Spleen (tissue), 11 donors: ENCODE data around the gene SYNDIG1. TPM values are rescaled to one million over a fixed set of nuclear protein-coding genes. Genes with fewer than 3 reads are reported as not detected.

Experiments used
- DNase-seq: peaks from one replicate; pipeline ENCODE4 v3.0.0-alpha.2; 2020
- H3K27ac ChIP-seq, 8 donors: fragments of 200-600 bp; sonication (generic) in 7 of 8; 1 replicate in 4 of 8; 2 replicates in 4 of 8; pipeline versions ENCODE4 v1.5.0 to v1.8.0; 2016 to 2021; ENCODE audit warnings: inconsistent platforms in 4 of 8, mild to moderate bottlenecking in 4 of 8, moderate library complexity in 1 of 8
- H3K27me3 ChIP-seq, 7 donors: fragments of 200-600 bp; sonication (generic) in 6 of 7; replicated peaks in 1 of 7; 1 replicate in 4 of 7; 2 replicates in 3 of 7; pipeline versions ENCODE4 v1.5.0 to v1.8.0; 2016 to 2021; ENCODE audit warnings: inconsistent platforms in 3 of 7, mild to moderate bottlenecking in 1 of 7
- H3K36me3 ChIP-seq, 6 donors: fragments of 200-600 bp; sonication (generic) in 5 of 6; 1 replicate in 4 of 6; 2 replicates in 2 of 6; pipeline versions ENCODE4 v1.5.0 to v1.8.0; 2016 to 2021; ENCODE audit warnings: inconsistent platforms in 2 of 6
- H3K4me1 ChIP-seq, 6 donors: fragments of 200-600 bp; sonication (generic) in 5 of 6; 1 replicate in 3 of 6; 2 replicates in 3 of 6; pipeline versions ENCODE4 v1.5.0 to v1.8.0; 2016 to 2021; ENCODE audit warnings: inconsistent platforms in 3 of 6
- H3K4me3 ChIP-seq, 8 donors: fragments of 200-600 bp; sonication (generic) in 7 of 8; 1 replicate in 4 of 8; 2 replicates in 4 of 8; pipeline versions ENCODE4 v1.5.0 to v1.8.0; 2016 to 2021; ENCODE audit warnings: inconsistent platforms in 4 of 8, mild to moderate bottlenecking in 4 of 8, moderate library complexity in 2 of 8
- H3K9me3 ChIP-seq, 8 donors: fragments of 200-600 bp; sonication (generic) in 7 of 8; 1 replicate in 4 of 8; 2 replicates in 4 of 8; pipeline versions ENCODE4 v1.5.0 to v1.8.0; 2016 to 2021; ENCODE audit warnings: inconsistent platforms in 4 of 8
- CTCF ChIP-seq, 11 experiments: fragments of 200-600 bp in 7 of 11; fragments of 450-650 bp in 4 of 11; sonication (generic) in 4 of 11; IDR thresholded peaks in 8 of 11; conservative IDR thresholded peaks in 3 of 11; 1 replicate in 7 of 11; 2 replicates in 4 of 11; pipeline versions ENCODE4 v1.4.0 to v1.8.0; 2016 to 2021; ENCODE audit warnings: antibody characterized with exemption in 11 of 11, inconsistent platforms in 4 of 11, mild to moderate bottlenecking in 1 of 11
- POLR2A ChIP-seq, 3 donors: fragments of 450-650 bp; IDR thresholded peaks; one replicate each; pipeline ENCODE4 v1.5.1; 2017; ENCODE audit warnings: antibody characterized with exemption in 3 of 3, mild to moderate bottlenecking in 1 of 3
- POLR2AphosphoS5 ChIP-seq, 3 donors: sonication (generic); formaldehyde crosslinking; IDR thresholded peaks; one replicate each; pipeline ENCODE4 v1.5.1; 2017; ENCODE audit warnings: antibody characterized with exemption in 3 of 3
- WGBS, 5 donors: extraction: QIAGEN DNeasy Blood & Tissue Kit in 3 of 5; methylation state at CpG; one replicate each; pipeline versions ENCODE4 v1.1.5 to v1.1.7; 2013 to 2018; 5-methylcytosine and 5-hydroxymethylcytosine counted together
- intact Hi-C: fragments of 100-400 bp; cut with DNase I; formaldehyde crosslinking; loops from one replicate; pipeline ENCODE4 v1.15.0; 2023; ENCODE audit warnings: low total_unique reads
- polyA plus RNA-seq, 3 donors: library from polyadenylated mRNA; stranded (reverse); fragments of 200-250 nt; gene quantifications; one replicate each; pipeline ENCODE4 v1.2.1, GENCODE V29; 2013
- total RNA-seq, 7 donors: library from RNA; depleted of rRNA in 3 of 7; stranded (reverse); fragments of >200 nt in 3 of 7; fragmentation: NEBNext Ultra II Directional in 4 of 7; extraction: Animal tissue kit (Norgen Biotek cat#: 25700) in 4 of 7; gene quantifications; one replicate each; pipeline versions ENCODE4 v1.1.0 to v1.2.1, GENCODE V29; 2016 to 2021
- donor health status: healthy with polysubstance abuse.
- donor health status: DM: no; HTN: no; CAD: no; lungs with moderate emphysema.
- donor health status: DM: no; HTN: no; CAD: no.
- donor health status: Bipolar disorder and iron deficiency.
- donor health status: healthy.
- donor health status: DM: no; HTN: no; CAD: no.
- donor health status: DM: yes; HTN: yes; CAD: no.

SYNDIG1 gene
- total and polyA plus RNA-seq, 10 donors = 0.70 to 3.5 (median 1.3) TPM

- Histone ChIP-seq H3K9me3 (peaks cover 0 to 12% (median 5%) of the 10 kb centered on the region in 8 donors), H3K4me1 (no peaks in the 10 kb centered on the region), H3K4me3 (no peak overlapping the region), H3K27ac (no peak overlapping the region), H3K27me3 (no peaks in the 10 kb centered on the region), H3K36me3 (no peaks in the 10 kb centered on the region)
- intact Hi-C loops = no loop called here
- WGBS, 5 donors = 82 to 93% (median 86%) methylated on average over 3 of the region's 3 CpGs
- no peak for DNase-seq
- TF ChIP-seq POLR2AphosphoS5 (IDR thresholded peaks at IDR 0.05) (no peak), POLR2A (IDR thresholded peaks at IDR 0.05) (no peak), CTCF (IDR thresholded peaks at IDR 0.05 in 8 of 11, conservative IDR thresholded peaks at IDR 0.05 in 3 of 11) (no peak)
Measured at GRCh38 chr20:24542721-24543120, 73.3 kb downstream of the SYNDIG1 start.

GRCh38 chr20:24543168-24543567, 73.7 kb downstream of the SYNDIG1 start:
- 80 to 94% (median 92%) methylated on average over 8 to 19 of the region's 19 CpGs for WGBS, 5 donors
- intact Hi-C loops = no loop called here
- Histone ChIP-seq H3K4me1 (no peaks in the 10 kb centered on the region), H3K27me3 (no peaks in the 10 kb centered on the region), H3K27ac (no peak overlapping the region), H3K4me3 (no peak overlapping the region), H3K36me3 (no peaks in the 10 kb centered on the region), H3K9me3 (peaks cover 0 to 12% (median 5%) of the 10 kb centered on the region in 8 donors)
- DNase-seq = no peak
- no peak for TF ChIP-seq POLR2AphosphoS5 (IDR thresholded peaks at IDR 0.05)
- TF ChIP-seq POLR2A (IDR thresholded peaks at IDR 0.05) = no peak
- TF ChIP-seq CTCF (IDR thresholded peaks at IDR 0.05 in 8 of 11, conservative IDR thresholded peaks at IDR 0.05 in 3 of 11) = no peak

GRCh38 chr20:24543741-24544140, 74.3 kb downstream of the SYNDIG1 start:
- no peak overlapping the region for H3K4me3 ChIP-seq
- intact Hi-C loops = no loop called here
- no peaks in the 10 kb centered on the region for H3K36me3 ChIP-seq
- H3K27ac ChIP-seq = no peak overlapping the region
- no peak for DNase-seq
- TF ChIP-seq POLR2A (IDR thresholded peaks at IDR 0.05) = no peak
- TF ChIP-seq POLR2AphosphoS5 (IDR thresholded peaks at IDR 0.05) = no peak
- TF ChIP-seq CTCF (IDR thresholded peaks at IDR 0.05 in 8 of 11, conservative IDR thresholded peaks at IDR 0.05 in 3 of 11) = no peak
- no peaks in the 10 kb centered on the region for H3K27me3 ChIP-seq
- H3K9me3 ChIP-seq = peaks cover 0 to 12% (median 5%) of the 10 kb centered on the region in 8 donors
- H3K4me1 ChIP-seq = no peaks in the 10 kb centered on the region
- 82 to 97% (median 94%) methylated on average over 6 of the region's 6 CpGs for WGBS, 5 donors

GRCh38 chr20:24544371-24544770, 74.9 kb downstream of the SYNDIG1 start:
- TF ChIP-seq POLR2AphosphoS5 (IDR thresholded peaks at IDR 0.05) = no peak
- TF ChIP-seq CTCF (IDR thresholded peaks at IDR 0.05 in 8 of 11, conservative IDR thresholded peaks at IDR 0.05 in 3 of 11) = no peak
- no peak for TF ChIP-seq POLR2A (IDR thresholded peaks at IDR 0.05)
- Histone ChIP-seq H3K36me3 (no peaks in the 10 kb centered on the region), H3K9me3 (peaks cover 0 to 12% (median 5%) of the 10 kb centered on the region in 8 donors), H3K27me3 (no peaks in the 10 kb centered on the region), H3K27ac (no peak overlapping the region), H3K4me3 (no peak overlapping the region), H3K4me1 (no peaks in the 10 kb centered on the region)
- DNase-seq = no peak
- WGBS, 5 donors = 36 to 57% (median 41%) methylated on average over 7 of the region's 7 CpGs
- intact Hi-C loops = no loop called here
